Activated B cell treated with CpG ODN at 0.5 μM for 24 hours (primary cell): ENCODE data around the gene LNPK. TPM values are rescaled to one million over a fixed set of nuclear protein-coding genes. Genes with fewer than 3 reads are reported as not detected.
"Not testable (repeated sequence)": the region's sequence is repeated elsewhere in the genome, so short reads cannot be mapped to it uniquely, and the experiment has no call there.

ENCODE experiments used
- ATAC-seq: fragments of 200-7000 bp; cut with Tn5 transposase; one replicate; pipeline ENCODE4 v1.10.0; 2021; ENCODE audit warnings: low read depth, mild to moderate bottlenecking, moderate library complexity
- CTCF ChIA-PET: fragments of 350-600 bp; sonication (Branson Sonifier 250); formaldehyde crosslinking; loops from one replicate; lab custom pipeline; 2021; ENCODE audit warnings: antibody characterized with exemption; lab: Charles Lee
- POLR2A ChIA-PET: fragments of 350-600 bp; sonication (Branson Sonifier 250); formaldehyde crosslinking; loops from one replicate; lab custom pipeline; 2021; ENCODE audit warnings: antibody characterized with exemption; lab: Charles Lee
- DNase-seq: peaks from one replicate; pipeline ENCODE4 v3.0.0; 2022
- H3K27ac Mint-ChIP-seq: one replicate; pipeline ENCODE4 v1.8.0; 2020; ENCODE audit warnings: mixed read lengths
- H3K27me3 Mint-ChIP-seq: one replicate; pipeline ENCODE4 v1.8.0; 2021; ENCODE audit warnings: mixed read lengths
- H3K36me3 Mint-ChIP-seq: one replicate; pipeline ENCODE4 v1.8.0; 2021; ENCODE audit warnings: low read depth, mixed read lengths
- H3K4me1 Mint-ChIP-seq: one replicate; pipeline ENCODE4 v1.8.0; 2021; ENCODE audit warnings: mixed read lengths
- H3K4me3 Mint-ChIP-seq: one replicate; pipeline ENCODE4 v1.8.0; 2020; ENCODE audit warnings: mild to moderate bottlenecking, mixed read lengths
- H3K9me3 Mint-ChIP-seq: one replicate; pipeline ENCODE4 v1.8.0; 2020; ENCODE audit warnings: mixed read lengths
- intact Hi-C: fragments of 100-400 bp; cut with micrococcal nuclease; formaldehyde crosslinking; loops from one replicate; pipeline ENCODE4 v1.15.1; 2024
- total RNA-seq: library from RNA; stranded (reverse); gene quantifications from 2 replicates; pipeline ENCODE4 v1.2.3, GENCODE V29; 2022
- TF ChIP-seq, protein P1 (sequence below): fragments of 200-600 bp; IDR thresholded peaks from one replicate; pipeline ENCODE4 v1.8.0; 2022; ENCODE audit warnings: antibody characterized with exemption, mild to moderate bottlenecking

LNPK gene
- total RNA-seq, 1 donor from 2014 or later = 15.2 TPM

DNA sequence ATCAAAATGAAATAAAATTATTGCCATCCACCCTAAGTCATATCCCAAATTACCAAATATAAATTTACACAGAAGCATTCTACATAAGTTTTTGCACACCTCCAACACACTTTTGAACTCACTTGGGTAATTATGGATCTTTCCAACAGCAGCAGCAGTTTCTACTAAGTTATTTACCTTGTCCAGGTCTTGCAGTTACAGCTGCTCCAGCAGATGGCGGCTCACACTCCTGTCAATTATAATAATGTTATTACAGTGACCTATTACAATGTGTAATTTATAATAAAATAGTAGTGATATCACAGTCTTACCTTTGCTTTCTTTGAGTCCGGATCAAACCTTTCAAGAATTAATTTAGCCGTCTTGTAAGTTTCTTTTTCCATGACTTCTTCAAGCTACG lies 37.9 kb downstream of the LNPK start:
- Mint-ChIP-seq H3K27ac (no peak overlapping the region), H3K36me3 (peaks cover 45% of the 10 kb centered on the region), H3K4me1 (no peaks in the 10 kb centered on the region), H3K9me3 (peaks cover 3% of the 10 kb centered on the region), H3K4me3 (no peak overlapping the region), H3K27me3 (no peaks in the 10 kb centered on the region)
- TF ChIP-seq, protein P1, sequence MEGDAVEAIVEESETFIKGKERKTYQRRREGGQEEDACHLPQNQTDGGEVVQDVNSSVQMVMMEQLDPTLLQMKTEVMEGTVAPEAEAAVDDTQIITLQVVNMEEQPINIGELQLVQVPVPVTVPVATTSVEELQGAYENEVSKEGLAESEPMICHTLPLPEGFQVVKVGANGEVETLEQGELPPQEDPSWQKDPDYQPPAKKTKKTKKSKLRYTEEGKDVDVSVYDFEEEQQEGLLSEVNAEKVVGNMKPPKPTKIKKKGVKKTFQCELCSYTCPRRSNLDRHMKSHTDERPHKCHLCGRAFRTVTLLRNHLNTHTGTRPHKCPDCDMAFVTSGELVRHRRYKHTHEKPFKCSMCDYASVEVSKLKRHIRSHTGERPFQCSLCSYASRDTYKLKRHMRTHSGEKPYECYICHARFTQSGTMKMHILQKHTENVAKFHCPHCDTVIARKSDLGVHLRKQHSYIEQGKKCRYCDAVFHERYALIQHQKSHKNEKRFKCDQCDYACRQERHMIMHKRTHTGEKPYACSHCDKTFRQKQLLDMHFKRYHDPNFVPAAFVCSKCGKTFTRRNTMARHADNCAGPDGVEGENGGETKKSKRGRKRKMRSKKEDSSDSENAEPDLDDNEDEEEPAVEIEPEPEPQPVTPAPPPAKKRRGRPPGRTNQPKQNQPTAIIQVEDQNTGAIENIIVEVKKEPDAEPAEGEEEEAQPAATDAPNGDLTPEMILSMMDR = no peak
- no peak for DNase-seq
- ChIA-PET CTCF (no interaction called here), POLR2A (no interaction called here)
- intact Hi-C loops = no loop called here
- ATAC-seq = no peak

DNA sequence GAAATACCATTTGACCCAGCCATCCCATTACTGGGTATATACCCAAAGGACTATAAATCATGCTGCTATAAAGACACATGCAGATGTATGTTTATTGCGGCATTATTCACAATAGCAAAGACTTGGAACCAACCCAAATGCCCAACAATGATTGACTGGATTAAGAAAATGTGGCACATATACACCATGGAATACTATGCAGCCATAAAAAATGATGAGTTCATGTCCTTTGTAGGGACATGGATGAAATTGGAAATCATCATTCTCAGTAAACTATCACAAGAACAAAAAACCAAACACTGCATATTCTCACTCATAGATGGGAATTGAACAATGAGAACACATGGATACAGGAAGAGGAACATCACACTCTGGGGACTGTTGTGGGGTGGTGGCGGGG lies 38.9 kb downstream of the LNPK start:
- H3K9me3 Mint-ChIP-seq, H3K4me3 Mint-ChIP-seq, DNase-seq, CTCF ChIA-PET, intact Hi-C loops, ATAC-seq, H3K27ac Mint-ChIP-seq, H3K4me1 Mint-ChIP-seq, POLR2A ChIA-PET, H3K27me3 Mint-ChIP-seq: not testable (repeated sequence)
- H3K36me3 Mint-ChIP-seq = peaks cover 53% of the 10 kb centered on the region

DNA sequence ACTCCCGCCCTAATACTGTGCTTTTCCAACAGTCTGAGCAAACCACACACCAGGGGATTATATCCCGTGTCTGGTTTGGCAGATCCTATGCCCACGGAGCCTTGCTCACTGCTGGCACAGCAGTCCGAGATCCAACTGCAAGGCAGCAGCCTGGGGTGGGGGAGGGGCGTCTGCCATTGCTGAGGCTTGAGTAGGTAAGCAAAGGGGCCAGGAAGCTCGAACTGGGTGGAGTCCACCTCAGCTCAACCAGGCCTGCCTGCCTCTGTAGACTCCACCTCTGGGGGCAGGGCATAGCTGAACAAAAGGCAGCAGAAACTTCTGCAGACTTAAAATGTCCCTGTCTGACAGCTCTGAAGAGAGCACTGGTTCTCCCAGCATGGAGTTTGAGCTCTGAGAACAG lies 44.2 kb downstream of the LNPK start:
- ChIA-PET CTCF (no interaction called here), POLR2A (no interaction called here)
- TF ChIP-seq, protein P1 = no peak
- Mint-ChIP-seq H3K36me3 (peaks cover 69% of the 10 kb centered on the region), H3K9me3 (peaks cover 5% of the 10 kb centered on the region), H3K27me3 (no peaks in the 10 kb centered on the region), H3K4me1 (no peaks in the 10 kb centered on the region), H3K27ac (no peak overlapping the region), H3K4me3 (no peak overlapping the region)
- intact Hi-C loops = no loop called here
- no peak for ATAC-seq
- no peak for DNase-seq

DNA sequence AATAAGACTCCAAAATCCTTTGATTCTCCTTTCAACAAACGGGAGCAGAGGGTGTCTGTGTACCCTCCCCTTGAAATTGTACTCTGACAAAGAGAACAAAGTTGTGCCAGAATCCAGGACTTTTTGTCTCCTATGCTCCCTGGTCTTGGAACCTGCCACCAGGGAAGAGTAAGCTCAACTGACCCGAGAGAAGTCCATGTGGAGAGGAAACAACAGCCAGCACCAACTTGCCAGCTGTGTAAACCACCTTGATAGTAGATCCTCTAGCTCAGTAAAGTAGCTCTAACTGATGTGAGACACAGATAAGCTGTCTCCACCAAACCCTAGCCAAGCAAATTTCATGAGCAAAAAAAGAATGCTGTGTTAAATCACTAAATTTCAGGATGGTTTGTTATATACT lies 46.9 kb downstream of the LNPK start:
- ATAC-seq (no peak), DNase-seq (no peak)
- TF ChIP-seq, protein P1 = no peak
- Mint-ChIP-seq H3K9me3 (peaks cover 2% of the 10 kb centered on the region), H3K4me3 (no peak overlapping the region), H3K36me3 (peaks cover 57% of the 10 kb centered on the region), H3K27me3 (no peaks in the 10 kb centered on the region), H3K27ac (no peak overlapping the region), H3K4me1 (no peaks in the 10 kb centered on the region)
- ChIA-PET CTCF (no interaction called here), POLR2A (no interaction called here)
- intact Hi-C loops = no loop called here

DNA sequence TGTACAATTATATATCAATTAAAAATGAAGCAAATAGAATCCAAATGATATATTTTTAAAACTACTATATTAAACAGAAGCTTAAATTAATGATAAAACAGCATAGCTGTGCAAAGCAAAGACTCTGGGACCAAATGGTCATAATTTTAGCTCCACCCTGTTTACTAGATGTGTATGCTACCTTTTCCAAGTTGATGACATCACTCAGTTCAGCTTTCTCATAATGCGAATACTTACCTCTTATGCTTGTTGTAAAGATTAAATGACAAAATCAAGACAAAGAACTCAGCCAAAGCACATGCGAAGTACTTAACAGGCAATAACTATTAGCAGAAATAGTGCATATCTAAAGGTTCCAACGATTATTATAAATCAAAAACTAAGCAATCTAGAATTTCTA lies 51.6 kb downstream of the LNPK start:
- intact Hi-C loops = no loop called here
- Mint-ChIP-seq H3K36me3 (peaks cover 33% of the 10 kb centered on the region), H3K4me3 (no peak overlapping the region), H3K4me1 (no peaks in the 10 kb centered on the region), H3K27ac (no peak overlapping the region), H3K9me3 (no peaks in the 10 kb centered on the region), H3K27me3 (no peaks in the 10 kb centered on the region)
- no peak for ATAC-seq
- ChIA-PET CTCF (no interaction called here), POLR2A (no interaction called here)
- DNase-seq = no peak
- TF ChIP-seq, protein P1 = no peak

DNA sequence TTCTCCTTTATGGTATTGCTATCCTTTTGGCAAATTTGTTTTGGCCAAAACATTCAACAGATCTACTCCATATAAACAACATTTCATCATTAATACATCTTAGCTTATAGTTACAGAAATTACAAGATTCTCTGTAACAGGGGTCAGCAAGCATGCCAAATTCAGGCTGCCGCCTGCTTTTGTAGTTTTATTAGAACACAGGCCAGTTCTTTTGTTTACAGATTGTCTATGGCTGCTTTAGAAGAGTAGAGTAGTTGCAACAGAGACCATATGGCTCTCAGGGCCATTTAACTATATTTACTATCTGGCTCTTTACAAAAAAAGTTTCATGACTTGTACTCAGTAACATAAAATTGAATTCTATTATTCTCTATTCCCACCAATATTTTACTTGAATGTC lies 53.9 kb downstream of the LNPK start:
- POLR2A ChIA-PET = no interaction called here
- DNase-seq (no peak), ATAC-seq (no peak)
- H3K9me3 Mint-ChIP-seq = no peaks in the 10 kb centered on the region
- peaks cover 24% of the 10 kb centered on the region for H3K36me3 Mint-ChIP-seq
- H3K27ac Mint-ChIP-seq = no peak overlapping the region
- H3K27me3 Mint-ChIP-seq = no peaks in the 10 kb centered on the region
- intact Hi-C loops = no loop called here
- H3K4me1 Mint-ChIP-seq = no peaks in the 10 kb centered on the region
- CTCF ChIA-PET = no interaction called here
- TF ChIP-seq, protein P1 = no peak
- no peak overlapping the region for H3K4me3 Mint-ChIP-seq
